ENCODE data around the gene PRDM15. TPM values are rescaled to one million over a fixed set of nuclear protein-coding genes. Genes with fewer than 3 reads are reported as not detected.

Gene PRDM15
- total RNA-seq, 1 experiment from 2014 or later: 9.9 TPM

DNA sequence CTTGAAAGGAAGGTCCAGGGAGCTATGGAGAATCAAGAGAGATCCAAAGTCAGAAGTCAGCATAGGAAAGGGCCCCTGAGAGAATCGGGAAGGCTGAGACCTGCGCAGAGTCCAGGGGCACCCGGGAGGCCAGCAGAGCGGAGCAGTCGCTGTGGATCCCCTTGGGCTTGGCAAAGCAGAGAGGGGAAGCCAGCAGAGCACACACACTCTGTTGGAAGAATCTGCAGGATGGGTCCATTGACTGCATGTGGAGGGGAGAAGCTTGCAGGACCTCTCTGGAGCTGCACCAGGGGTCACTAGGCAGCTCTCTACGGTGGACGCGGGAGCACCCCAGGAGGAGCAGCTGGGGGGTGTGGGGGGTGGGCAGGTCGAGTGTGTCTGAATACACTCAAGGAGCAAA lies 118.7 kb downstream of the PRDM15 start:
- Histone ChIP-seq H2AK5ac (ENCODE audit: insufficient read length, low read length) (no peak overlapping the region), H3K4me2 (ENCODE audit: insufficient read depth, insufficient read length, low read length) (no peak overlapping the region), H3K4ac (ENCODE audit: low read depth, low read length) (no peak overlapping the region), H2BK120ac (ENCODE audit: low read depth, low read length, poor library complexity, severe bottlenecking) (no peak overlapping the region), H3K4me1 (ENCODE audit: insufficient read depth, low read length) (peaks cover 5% of the 10 kb centered on the region; the same call in 1 of the 2 replicates), H2BK20ac (ENCODE audit: low read depth, low read length, poor library complexity, severe bottlenecking) (no peak overlapping the region), H3K27me3 (ENCODE audit: insufficient read depth, low read length) (peaks cover 35% of the 10 kb centered on the region), H3K56ac (ENCODE audit: insufficient read length, low read depth, low read length) (no peak overlapping the region), H3K9ac (ENCODE audit: extremely low read depth, insufficient read length, low read length) (no peak overlapping the region), H3K9me3 (ENCODE audit: control insufficient read depth, low read depth, low read length) (no peaks in the 10 kb centered on the region), H4K20me1 (ENCODE audit: control insufficient read depth, insufficient read depth, insufficient read length) (no peaks in the 10 kb centered on the region), H3T11ph (ENCODE audit: low read length) (no peak overlapping the region), H3K27ac (ENCODE audit: insufficient read length, low read depth, low read length) (no peak overlapping the region), H3K14ac (ENCODE audit: insufficient read depth, low read length) (no peak overlapping the region), H3K23ac (ENCODE audit: insufficient read length, low read depth, low read length) (no peak overlapping the region), H2BK15ac (ENCODE audit: low read depth, low read length) (no peak overlapping the region), H3K23me2 (ENCODE audit: insufficient read length, low read depth, low read length, poor library complexity, severe bottlenecking) (peaks cover 21% of the 10 kb centered on the region), H3K79me2 (ENCODE audit: insufficient read depth, low read length) (no peaks in the 10 kb centered on the region), H2BK12ac (ENCODE audit: insufficient read length, low read depth, low read length) (no peak overlapping the region), H2AFZ (ENCODE audit: low read length) (no peak overlapping the region), H2BK5ac (ENCODE audit: insufficient read length, low read length) (no peak overlapping the region), H3K18ac (ENCODE audit: insufficient read length, low read depth, low read length) (no peak overlapping the region), H4K91ac (ENCODE audit: insufficient read length, low read depth, low read length) (no peak overlapping the region), H4K5ac (ENCODE audit: insufficient read length, low read depth, low read length) (no peak overlapping the region), H4K8ac (replicated peaks; ENCODE audit: insufficient read length, low read depth, low read length) (no peak overlapping the region), H3K79me1 (ENCODE audit: insufficient read depth, low read depth, low read length, poor library complexity, severe bottlenecking) (no peaks in the 10 kb centered on the region)
- WGBS (ENCODE audit: extremely low coverage, insufficient read length, low lambda C conversion rate): no CpG with 5 or more reads among the region's 9 CpGs
- TF ChIP-seq, protein P1, sequence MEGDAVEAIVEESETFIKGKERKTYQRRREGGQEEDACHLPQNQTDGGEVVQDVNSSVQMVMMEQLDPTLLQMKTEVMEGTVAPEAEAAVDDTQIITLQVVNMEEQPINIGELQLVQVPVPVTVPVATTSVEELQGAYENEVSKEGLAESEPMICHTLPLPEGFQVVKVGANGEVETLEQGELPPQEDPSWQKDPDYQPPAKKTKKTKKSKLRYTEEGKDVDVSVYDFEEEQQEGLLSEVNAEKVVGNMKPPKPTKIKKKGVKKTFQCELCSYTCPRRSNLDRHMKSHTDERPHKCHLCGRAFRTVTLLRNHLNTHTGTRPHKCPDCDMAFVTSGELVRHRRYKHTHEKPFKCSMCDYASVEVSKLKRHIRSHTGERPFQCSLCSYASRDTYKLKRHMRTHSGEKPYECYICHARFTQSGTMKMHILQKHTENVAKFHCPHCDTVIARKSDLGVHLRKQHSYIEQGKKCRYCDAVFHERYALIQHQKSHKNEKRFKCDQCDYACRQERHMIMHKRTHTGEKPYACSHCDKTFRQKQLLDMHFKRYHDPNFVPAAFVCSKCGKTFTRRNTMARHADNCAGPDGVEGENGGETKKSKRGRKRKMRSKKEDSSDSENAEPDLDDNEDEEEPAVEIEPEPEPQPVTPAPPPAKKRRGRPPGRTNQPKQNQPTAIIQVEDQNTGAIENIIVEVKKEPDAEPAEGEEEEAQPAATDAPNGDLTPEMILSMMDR (conservative IDR thresholded peaks at IDR 0.05): no peak
- peaks cover 0 to 4% (median 2%) of the 10 kb centered on the region in 3 experiments; a peak in 4 of 7 replicates for H3K36me3 Mint-ChIP-seq (ENCODE audit: insufficient read depth in 1 of 3, low read depth in 3 of 3)
- peaks cover 60% of the 10 kb centered on the region for H3K27me3 Mint-ChIP-seq (ENCODE audit: low read depth)
- H3K4me3 Mint-ChIP-seq: peak overlapping the region in 1 of 2 experiments; percentile 82; a peak in 2 of 5 replicates
- no peak overlapping the region for H3K27ac Mint-ChIP-seq
- no peaks in the 10 kb centered on the region; a peak in 1 of 5 replicates for H3K9me3 Mint-ChIP-seq
- H3K4me1 Mint-ChIP-seq: peaks cover 59 to 62% of the 10 kb centered on the region in 2 experiments
- DNase-seq: no peak

All from H9 (cell line).